MCF 10A (cell line): ENCODE data around the gene MAN1A1. TPM values are rescaled to one million over a fixed set of nuclear protein-coding genes. Genes with fewer than 3 reads are reported as not detected.

Source experiments
- BruUV-seq: library from RNA; stranded (reverse); fragments of 400-500 nt; replicated peaks from 2 replicates; lab custom pipeline; 2021; lab: Mats Ljungman, UMichigan
- CTCF ChIA-PET: fragments of 300-600 bp; sonication (Branson Sonifier 250); formaldehyde crosslinking; extraction: SDS; loops from one replicate; lab custom pipeline; 2021; ENCODE audit warnings: antibody characterized with exemption, inconsistent platforms; lab: Yijun Ruan, JAX
- POLR2A ChIA-PET: fragments of 300-600, 350-650 bp; sonication (Branson Sonifier 250); formaldehyde crosslinking; extraction: SDS; loops from one replicate; lab custom pipeline; 2020; ENCODE audit warnings: antibody characterized with exemption, inconsistent platforms; lab: Yijun Ruan, JAX
- DNase-seq: peaks from one replicate; pipeline ENCODE4 v3.0.0-alpha.2; 2018; ENCODE audit not compliant: unreplicated experiment
- H3K27ac Mint-ChIP-seq: one replicate; pipeline ENCODE4 v1.8.0; 2022; ENCODE audit warnings: mild to moderate bottlenecking, low read depth, mixed read lengths; ENCODE audit not compliant: unreplicated experiment
- H3K27me3 Mint-ChIP-seq: one replicate; pipeline ENCODE4 v1.8.0; 2022; ENCODE audit warnings: mixed read lengths; ENCODE audit not compliant: insufficient read depth, unreplicated experiment
- H3K36me3 Mint-ChIP-seq: one replicate; pipeline ENCODE4 v1.8.0; 2022; ENCODE audit warnings: mild to moderate bottlenecking, moderate library complexity, mixed read lengths; ENCODE audit not compliant: insufficient read depth, unreplicated experiment
- H3K4me1 Mint-ChIP-seq: one replicate; pipeline ENCODE4 v1.8.0; 2022; ENCODE audit warnings: mixed read lengths; ENCODE audit not compliant: insufficient read depth, unreplicated experiment
- H3K4me3 Mint-ChIP-seq: one replicate; pipeline ENCODE4 v1.8.0; 2022; ENCODE audit warnings: mild to moderate bottlenecking, moderate library complexity, mixed read lengths; ENCODE audit not compliant: unreplicated experiment
- H3K9me3 Mint-ChIP-seq: one replicate; pipeline ENCODE4 v1.8.0; 2022; ENCODE audit warnings: mixed read lengths; ENCODE audit not compliant: unreplicated experiment
- CTCF ChIP-seq: fragments of 200-600 bp; IDR thresholded peaks from one replicate; pipeline ENCODE4 v1.8.0; 2022; ENCODE audit warnings: antibody characterized with exemption, mild to moderate bottlenecking; ENCODE audit not compliant: unreplicated experiment
- intact Hi-C: fragments of 100-400 bp; cut with micrococcal nuclease; formaldehyde crosslinking; loops from 2 replicates; pipeline ENCODE4 v1.14.1; 2022
- total RNA-seq: library from RNA; stranded (reverse); gene quantifications from 2 replicates; pipeline ENCODE4 v1.2.3, GENCODE V29; 2022

Gene MAN1A1
- total RNA-seq, 1 experiment from 2014 or later = 1.3 TPM

GRCh38 chr6:119230160-119230559 lies 119.4 kb downstream of the MAN1A1 start:
- TF ChIP-seq CTCF = no peak
- H3K36me3 Mint-ChIP-seq = no peaks in the 10 kb centered on the region
- no peaks in the 10 kb centered on the region for H3K9me3 Mint-ChIP-seq
- no peaks in the 10 kb centered on the region for H3K4me1 Mint-ChIP-seq
- H3K27ac Mint-ChIP-seq = no peak overlapping the region
- intact Hi-C loops = no loop called here
- CTCF ChIA-PET = no interaction called here
- POLR2A ChIA-PET = interaction anchor here (1.0 to 1.1 kb wide), 2 partner anchors 30 to 36 kb away, joined by 3 read pairs; no protein-coding TSS in a partner anchor
- no TSS peak for BruUV-seq
- DNase-seq = no peak
- no peak overlapping the region for H3K4me3 Mint-ChIP-seq
- H3K27me3 Mint-ChIP-seq = no peaks in the 10 kb centered on the region

GRCh38 chr6:119227377-119227776 lies 122.2 kb downstream of the MAN1A1 start:
- ChIA-PET CTCF (interaction anchor here (1.4 kb wide), 1 partner anchor 9 kb away, joined by 3 read pairs; no protein-coding TSS in a partner anchor), POLR2A (no interaction called here)
- intact Hi-C loops = no loop called here
- no peak for TF ChIP-seq CTCF
- no peak for DNase-seq
- Mint-ChIP-seq H3K27ac (no peak overlapping the region), H3K4me1 (no peaks in the 10 kb centered on the region), H3K9me3 (no peaks in the 10 kb centered on the region), H3K36me3 (no peaks in the 10 kb centered on the region), H3K27me3 (no peaks in the 10 kb centered on the region), H3K4me3 (no peak overlapping the region)
- no TSS peak for BruUV-seq

- Mint-ChIP-seq H3K4me1 (no peaks in the 10 kb centered on the region), H3K9me3 (no peaks in the 10 kb centered on the region), H3K36me3 (no peaks in the 10 kb centered on the region), H3K27ac (no peak overlapping the region), H3K27me3 (no peaks in the 10 kb centered on the region), H3K4me3 (no peak overlapping the region)
- BruUV-seq = no TSS peak
- no peak for TF ChIP-seq CTCF
- POLR2A ChIA-PET = no interaction called here
- no peak for DNase-seq
- CTCF ChIA-PET = interaction anchor here (0.7 kb wide), 1 partner anchor 19 kb away, joined by 3 read pairs; no protein-coding TSS in a partner anchor
- intact Hi-C loops = no loop called here
These were observed 123.5 kb downstream of the MAN1A1 start for GRCh38 chr6:119226089-119226488.

- Mint-ChIP-seq H3K27ac (no peak overlapping the region), H3K4me1 (no peaks in the 10 kb centered on the region), H3K4me3 (no peak overlapping the region), H3K27me3 (no peaks in the 10 kb centered on the region), H3K36me3 (no peaks in the 10 kb centered on the region), H3K9me3 (no peaks in the 10 kb centered on the region)
- POLR2A ChIA-PET = interaction anchor here (1.1 kb wide), 1 partner anchor 15 kb away, joined by 3 read pairs; no protein-coding TSS in a partner anchor
- no TSS peak for BruUV-seq
- DNase-seq = no peak
- CTCF ChIA-PET = interaction anchor here (0.7 to 2.0 kb wide), 2 partner anchors 11 to 17 kb away, joined by 3 to 4 read pairs; no protein-coding TSS in a partner anchor
- intact Hi-C loops = no loop called here
- TF ChIP-seq CTCF = no peak
These were observed 125.4 kb downstream of the MAN1A1 start for GRCh38 chr6:119224095-119224701.
